DMS53 (cell line): Measurements from ENCODE around the gene MTFMT.

Experiments
- DNase-seq: peaks from one replicate; lab custom pipeline; 2025; lab: John Stamatoyannopoulos, UW

The MTFMT gene

DNA sequence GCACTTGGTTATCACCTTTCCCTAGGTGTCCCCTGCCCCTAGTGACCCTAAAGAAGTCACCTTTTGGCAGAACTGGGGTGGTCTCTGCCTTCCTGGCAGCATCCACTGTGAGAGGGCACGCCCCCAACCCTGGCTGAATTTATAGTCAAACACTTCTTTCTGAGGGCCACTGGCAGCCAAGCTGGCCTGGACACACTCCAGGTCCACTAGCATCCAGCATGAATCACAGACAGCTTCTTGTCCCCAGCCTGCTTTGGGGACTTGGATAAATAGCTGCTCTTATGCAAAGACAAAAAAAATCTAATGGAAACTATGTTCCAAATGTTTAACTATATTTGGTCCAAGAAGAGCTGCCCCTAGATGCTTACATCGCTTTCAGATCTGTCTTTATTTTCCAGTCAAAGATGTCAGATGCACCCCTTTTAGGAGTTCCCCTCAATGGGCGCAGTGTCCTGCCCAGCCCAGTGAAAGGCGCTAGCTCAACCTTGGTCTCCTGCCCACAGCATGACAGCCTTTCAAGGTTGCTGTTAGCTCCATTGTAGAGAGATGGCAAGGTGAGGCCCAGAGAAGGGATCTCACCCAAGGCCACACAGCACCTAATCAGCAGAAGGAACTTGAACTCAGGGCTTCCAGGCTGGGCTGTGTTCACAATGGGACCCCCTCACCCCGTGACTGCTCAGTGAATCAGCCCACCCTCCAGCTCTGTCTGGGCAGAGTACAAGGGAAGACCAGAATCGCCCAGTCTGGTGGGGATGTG, 31.4 kb upstream of the MTFMT start:
- no peak for DNase-seq

GRCh38 chr15:65059931-65060596, 30.6 kb upstream of the MTFMT start:
- no peak for DNase-seq

GRCh38 chr15:65059369-65059750, 29.9 kb upstream of the MTFMT start:
- DNase-seq: no peak

- DNase-seq: peak; percentile 11
Observed at GRCh38 chr15:65058394-65059368, 29.2 kb upstream of the MTFMT start.

- no peak for DNase-seq
Observed at GRCh38 chr15:65057549-65057940, 28.1 kb upstream of the MTFMT start.

DNA sequence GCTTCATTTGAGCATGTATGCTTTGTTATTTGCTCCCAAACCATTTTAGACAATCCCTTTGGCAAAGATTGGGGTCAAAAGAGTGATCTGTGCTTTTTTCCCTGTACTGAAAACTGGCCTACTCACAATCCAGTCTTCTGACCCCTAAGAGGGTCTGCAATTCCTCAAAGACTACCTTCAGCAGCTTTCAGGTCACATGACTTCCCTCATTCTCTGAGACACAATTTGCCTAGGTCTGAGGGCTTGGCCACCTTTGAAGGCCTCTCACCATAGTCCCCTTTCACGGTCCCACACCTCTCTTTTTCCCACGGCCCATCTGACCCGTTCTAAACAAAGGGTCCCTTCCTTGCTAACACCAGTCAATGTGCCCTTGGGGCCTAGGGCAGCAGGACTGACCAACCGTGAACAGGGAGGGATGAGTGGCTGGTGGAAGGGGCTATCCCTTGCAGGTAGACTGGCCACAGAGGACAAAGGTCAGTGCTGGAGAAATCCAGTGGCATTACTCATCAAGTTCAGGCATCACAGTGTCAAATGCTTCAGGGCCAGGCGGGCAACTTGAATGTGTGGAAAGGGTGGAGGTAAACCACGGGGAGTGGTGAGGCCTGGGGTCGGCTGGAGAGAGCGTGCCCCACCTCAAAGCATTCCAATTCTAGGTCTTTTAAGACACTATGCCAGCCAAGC, 27.6 kb upstream of the MTFMT start:
- DNase-seq: peak; percentile 67

GRCh38 chr15:65056106-65056505, 26.7 kb upstream of the MTFMT start:
- DNase-seq: no peak

DNA sequence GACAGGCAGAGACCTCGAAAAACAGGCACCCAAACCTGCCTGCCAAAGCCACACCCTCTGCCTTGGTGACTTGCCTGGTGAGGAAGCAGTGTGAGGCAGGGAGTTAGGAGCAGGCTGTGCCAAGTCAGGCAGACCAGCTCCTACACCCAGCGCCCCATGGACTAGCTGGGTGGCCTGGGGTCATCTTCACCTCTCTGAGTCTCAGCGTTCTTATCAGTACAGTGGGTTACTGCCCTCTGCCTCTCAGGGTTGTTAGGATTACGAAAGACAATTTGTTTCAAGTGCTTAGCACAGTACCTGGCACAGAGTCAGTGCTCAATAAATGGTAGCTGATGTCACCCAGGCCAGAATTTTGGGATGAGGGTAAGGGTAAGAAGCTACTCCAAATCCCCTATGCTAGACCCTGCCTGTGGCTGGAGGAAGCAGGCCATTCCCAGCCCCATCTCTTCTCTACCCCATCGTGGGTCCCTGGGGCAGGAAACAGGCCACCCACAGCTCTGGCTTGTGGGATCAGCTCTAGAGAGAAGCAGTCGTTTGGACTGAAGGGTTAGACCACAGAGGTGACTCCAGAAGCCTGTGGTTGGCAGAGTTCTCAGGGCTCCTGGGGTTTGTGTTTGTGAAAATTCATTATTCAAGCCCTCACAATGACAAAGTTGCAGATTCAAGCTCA, 25.9 kb upstream of the MTFMT start:
- no peak for DNase-seq

GRCh38 chr15:65054333-65055200, 25.1 kb upstream of the MTFMT start:
- peak; percentile 81 for DNase-seq

DNA sequence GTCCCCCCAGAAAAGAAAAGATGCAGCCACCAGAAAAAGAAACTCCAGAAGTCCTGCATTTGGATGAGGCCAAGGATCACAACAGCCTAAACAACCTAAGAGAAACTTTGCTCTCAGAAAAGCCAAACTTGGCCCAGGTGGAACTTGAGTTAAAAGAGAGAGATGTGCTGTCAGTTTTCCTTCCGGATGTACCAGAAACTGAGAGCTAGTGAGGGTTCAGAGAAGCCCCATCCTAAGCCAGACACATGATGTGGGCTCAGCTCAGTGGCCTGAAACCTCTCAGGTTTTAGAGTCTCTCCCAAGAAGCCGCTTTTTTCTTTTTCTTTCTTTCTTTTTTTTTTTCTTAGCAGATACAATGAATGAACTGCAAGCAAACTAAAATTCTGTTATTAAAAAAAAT, 23.5 kb upstream of the MTFMT start:
- DNase-seq: no peak

- no peak for DNase-seq
Observed at GRCh38 chr15:65051266-65051665, 21.8 kb upstream of the MTFMT start.

DNA sequence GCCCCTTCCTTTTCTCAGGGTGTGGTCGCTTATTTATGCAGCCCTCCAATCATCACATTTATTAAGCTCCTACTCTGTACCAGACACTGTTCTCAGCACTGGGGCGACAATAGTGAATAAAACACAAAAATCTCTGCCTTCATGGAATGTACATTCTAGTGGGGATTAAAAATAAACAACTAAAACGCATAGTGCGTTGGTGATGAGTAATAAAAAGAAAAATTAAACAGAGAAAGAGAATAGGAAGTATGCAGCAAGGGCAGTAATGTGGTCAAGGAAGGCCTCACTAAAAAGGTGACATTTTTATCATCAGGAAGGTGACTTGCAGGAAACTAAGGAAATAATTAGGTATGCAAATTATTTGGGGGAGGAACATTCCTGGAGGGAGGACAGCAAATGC, 20.8 kb upstream of the MTFMT start:
- no peak for DNase-seq

DNA sequence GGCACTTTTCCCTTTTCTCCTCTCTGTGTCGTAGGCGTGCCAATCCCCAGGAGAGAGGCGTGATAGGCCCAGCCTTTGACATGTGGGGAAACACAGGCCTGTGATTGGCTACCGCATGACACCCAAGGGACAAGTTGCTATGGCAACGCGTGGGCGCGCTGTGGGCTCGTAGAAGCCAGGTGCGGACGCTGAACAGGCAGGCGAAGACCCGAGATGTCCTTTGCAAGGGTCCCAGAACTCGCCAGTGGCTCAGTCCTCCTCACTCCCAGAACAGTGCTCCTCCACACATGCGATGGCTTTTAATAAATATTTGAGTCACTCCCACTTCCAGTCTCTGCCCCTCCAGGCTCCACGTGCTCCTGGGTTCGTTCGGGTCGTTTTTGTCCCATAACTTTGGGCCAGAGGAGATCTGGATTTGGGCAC, 20.0 kb upstream of the MTFMT start:
- DNase-seq: peak; percentile 98

DNA sequence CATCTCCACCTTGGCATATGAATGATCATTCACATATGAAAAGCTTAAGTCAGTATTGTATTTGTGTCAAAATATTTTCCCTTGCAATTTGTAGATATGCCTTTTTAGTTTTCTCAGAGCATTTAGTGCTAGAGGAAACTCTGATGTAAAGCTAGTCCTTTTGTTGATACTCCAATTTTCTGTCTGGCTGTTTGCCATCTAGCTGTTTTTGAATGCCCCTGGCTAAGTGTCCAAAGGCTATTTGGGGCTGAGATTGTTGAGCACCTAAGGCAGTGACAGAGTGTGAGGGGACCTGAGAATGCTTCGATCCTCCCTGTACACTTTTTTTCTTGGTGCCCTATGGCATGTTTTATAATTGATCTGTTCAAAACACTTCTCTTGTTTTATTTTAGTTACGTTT, 18.8 kb upstream of the MTFMT start:
- no peak for DNase-seq

DNA sequence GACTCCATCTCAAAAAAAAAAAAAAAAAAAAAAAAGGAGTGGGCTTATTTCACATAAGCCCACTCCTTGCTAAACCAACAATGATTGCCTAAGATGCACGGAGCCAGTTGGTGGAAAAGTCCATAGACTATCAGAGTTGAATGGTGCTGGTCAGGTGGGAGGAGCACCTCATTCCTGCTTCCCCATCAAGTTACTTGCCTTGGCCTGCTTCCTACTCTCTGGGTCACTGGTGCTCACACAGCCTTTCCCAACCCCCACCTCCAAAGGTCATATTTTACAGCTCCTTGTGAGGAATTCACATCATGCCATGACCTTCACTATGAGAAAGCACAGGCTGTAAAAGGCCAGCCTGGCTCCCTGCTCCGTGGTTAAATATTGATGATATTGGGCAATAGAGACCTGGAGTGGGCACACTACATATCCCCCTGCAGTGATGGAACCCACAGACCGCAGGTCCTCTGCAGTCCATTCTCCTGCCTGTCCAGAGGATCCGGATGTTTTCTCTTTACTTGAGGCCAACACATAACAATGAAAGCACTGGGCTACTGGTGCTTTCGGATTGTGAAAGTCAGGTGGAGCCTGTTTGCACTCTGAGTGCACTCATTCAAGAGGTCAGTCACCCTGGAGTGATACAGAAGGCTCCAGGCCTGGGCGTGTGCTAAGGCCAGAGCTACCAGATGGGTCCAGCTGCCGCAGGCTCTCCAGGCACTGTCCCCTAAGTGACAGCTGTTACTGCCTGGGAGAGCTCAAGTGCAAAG, 15.5 kb upstream of the MTFMT start, which contains the start of gene SLC51B:
TSS of gene SLC51B (plus strand) at position 664 of the 758 bp plus-strand sequence. CDS start 4,618 bp downstream, outside the sequence.
- DNase-seq: peak; percentile 94

DNA sequence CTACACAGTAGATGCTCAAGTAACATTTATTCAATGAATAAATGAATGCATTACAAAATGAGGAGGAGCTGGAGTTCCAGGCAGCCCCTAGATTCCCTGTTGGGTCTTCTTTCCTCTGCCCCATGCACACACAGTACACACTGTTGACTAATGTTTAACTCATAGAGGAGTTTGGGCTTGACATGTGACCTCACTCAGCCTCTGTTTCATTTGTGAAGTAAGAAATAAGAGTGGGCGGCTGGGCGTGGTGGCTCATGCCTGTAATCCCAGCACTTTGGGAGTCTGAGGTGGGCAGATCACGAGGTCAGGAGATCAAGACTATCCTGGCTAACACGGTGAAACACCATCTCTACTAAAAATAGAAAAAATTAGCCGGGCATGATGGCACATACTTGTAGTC, 14.8 kb upstream of the MTFMT start:
- DNase-seq: peak; percentile 55

- no peak for DNase-seq
Observed at GRCh38 chr15:65042776-65043327, 13.4 kb upstream of the MTFMT start.

- no peak for DNase-seq
Observed at GRCh38 chr15:65041787-65042186, 12.3 kb upstream of the MTFMT start.

- no peak for DNase-seq
Observed at GRCh38 chr15:65040461-65040860, 11.0 kb upstream of the MTFMT start.
